ENCODE data around the gene PLEKHG2. TPM values are rescaled to one million over a fixed set of nuclear protein-coding genes. Genes with fewer than 3 reads are reported as not detected.

PLEKHG2 gene
- 10 to 100 TPM in 2 of 4 donors, 1 to 10 TPM in 2; 8.2 to 29.1 (median 10.7) TPM for total RNA-seq

GRCh38 chr19:39412100-39412866 is at the start of gene PLEKHG2:
Gene PLEKHG2, plus strand, starts transcription at chr19:39412669. Its CDS starts 1,418 bp downstream, at chr19:39414087.
- intact Hi-C loops (cut with DNase I), result no loop called here
- peaks cover 43 to 44% of the 10 kb centered on the region in 2 donors for H3K4me1 ChIP-seq
- DNase-seq, result peak; percentile 98
- peak within 1 kb of the TSS; percentile 50 to 77 (median 59) for H3K4me3 ChIP-seq (replicated peaks in 1 of 3)
- TF ChIP-seq CTCF (IDR thresholded peaks at IDR 0.05) (peak; percentile 43 to 95 (median 80)), POLR2A (IDR thresholded peaks at IDR 0.05) (peak in 1 of 2 donors; percentile 61)
- peaks cover 14 to 16% of the 10 kb centered on the region in 2 donors for H3K36me3 ChIP-seq
- WGBS, 2 donors, result 2% methylated on average over 18 to 28 of the region's 60 CpGs
- H3K27ac ChIP-seq, result peak within 1 kb of the TSS; percentile 95 to 100 (median 99)
- no peaks in the 10 kb centered on the region for H3K9me3 ChIP-seq
- H3K27me3 ChIP-seq, result no peaks in the 10 kb centered on the region

DNA sequence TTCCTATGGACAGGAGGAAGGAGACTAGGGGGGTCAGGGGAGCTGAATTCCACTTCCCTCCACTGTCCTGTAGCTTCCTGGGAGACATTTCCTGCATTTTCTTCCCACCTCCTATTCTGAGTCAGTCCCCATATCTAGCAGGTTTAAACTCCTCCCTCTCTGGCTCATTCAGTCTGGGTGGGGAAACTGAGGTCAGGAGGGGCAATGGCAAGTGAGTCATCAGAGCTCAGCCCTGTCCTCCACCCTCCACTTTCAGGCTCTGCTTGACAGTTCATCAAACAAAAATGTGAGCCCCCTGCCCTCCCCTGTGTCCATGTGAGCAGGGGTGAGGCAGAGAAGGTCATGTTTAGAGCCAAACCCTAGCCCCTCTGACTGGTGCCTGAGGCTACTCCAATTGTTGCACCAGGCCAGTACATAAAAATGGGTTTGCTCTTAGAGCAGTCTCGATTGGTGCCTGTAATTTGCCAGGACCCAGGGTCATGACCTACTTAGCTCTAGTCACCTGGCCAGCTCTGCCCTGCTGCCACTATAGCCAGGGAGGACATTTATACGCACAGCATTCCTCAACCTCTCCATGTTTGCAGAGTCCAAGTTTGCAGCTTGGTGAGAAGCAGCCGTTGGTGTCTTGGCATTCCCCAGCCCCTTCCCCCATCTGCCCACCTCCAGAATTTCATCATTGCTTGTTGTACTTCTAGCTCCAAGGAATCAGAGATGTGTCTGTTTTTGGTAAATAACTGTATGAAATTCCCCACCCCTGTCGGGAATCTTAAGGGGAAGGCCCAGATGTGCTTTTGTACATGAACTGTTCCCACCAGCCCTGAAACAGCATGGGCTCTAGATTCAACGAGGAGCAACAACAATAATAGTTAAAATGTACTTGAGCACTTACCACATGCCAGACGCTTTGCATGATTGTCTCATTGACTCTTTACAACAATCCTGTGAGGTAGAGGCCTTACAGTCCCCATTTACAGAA is 49.5 kb upstream of the PLEKHG2 start:
- Histone ChIP-seq H3K9me3 (no peaks in the 10 kb centered on the region), H3K36me3 (peaks cover 28 to 30% of the 10 kb centered on the region in 2 donors), H3K27me3 (no peaks in the 10 kb centered on the region), H3K4me1 (peaks cover 13 to 26% of the 10 kb centered on the region in 2 donors), H3K27ac (peak overlapping the region in 2 of 3 donors; percentile 34 to 43), H3K4me3 (replicated peaks in 1 of 3) (no peak overlapping the region)
- WGBS, 2 donors, result 49 to 52% methylated on average over 6 of the region's 6 CpGs
- DNase-seq, result no peak
- intact Hi-C loops (cut with DNase I), result no loop called here
- no peak for TF ChIP-seq CTCF (IDR thresholded peaks at IDR 0.05)

DNA sequence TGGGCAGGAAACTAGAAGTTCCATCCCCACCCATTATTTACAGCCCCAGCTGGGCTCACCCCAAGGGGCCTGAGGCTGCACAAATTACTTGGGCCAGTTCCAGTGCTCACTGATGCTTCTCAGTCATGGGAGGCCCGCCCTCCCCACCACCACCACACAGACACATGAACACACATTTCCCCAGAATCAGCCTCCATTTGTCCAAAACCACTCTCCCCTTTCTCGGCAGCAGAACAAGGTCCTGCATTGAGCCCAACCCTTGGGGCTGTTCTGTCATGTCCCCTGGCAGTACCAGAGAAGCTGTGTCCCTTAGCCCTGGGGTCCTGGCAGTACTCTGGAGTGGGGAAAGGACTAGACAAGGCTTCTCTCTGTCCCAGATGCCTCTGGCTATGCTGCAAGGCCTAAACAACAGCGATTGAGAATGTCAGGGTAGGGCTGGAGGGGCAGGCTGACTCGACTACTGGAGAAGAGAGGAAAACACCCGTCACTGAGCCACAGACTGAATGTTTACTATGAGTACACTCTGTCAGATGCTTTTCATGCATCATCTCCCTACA is 48.5 kb upstream of the PLEKHG2 start:
- peak; percentile 47 to 50 for DNase-seq
- no peak for TF ChIP-seq CTCF (IDR thresholded peaks at IDR 0.05)
- no peak for TF ChIP-seq POLR2A (IDR thresholded peaks at IDR 0.05)
- H3K4me3 ChIP-seq (replicated peaks in 1 of 3), result no peak overlapping the region
- 55 to 74% methylated on average over 5 of the region's 5 CpGs for WGBS, 2 donors
- no peaks in the 10 kb centered on the region for H3K27me3 ChIP-seq
- H3K4me1 ChIP-seq, result peaks cover 13 to 26% of the 10 kb centered on the region in 2 donors
- peaks cover 19 to 22% of the 10 kb centered on the region in 2 donors for H3K36me3 ChIP-seq
- H3K9me3 ChIP-seq, result no peaks in the 10 kb centered on the region
- H3K27ac ChIP-seq, result peak overlapping the region; percentile 27 to 43 (median 34)
- intact Hi-C loops (cut with DNase I), result no loop called here

- no peaks in the 10 kb centered on the region for H3K9me3 ChIP-seq
- H3K4me3 ChIP-seq (replicated peaks in 1 of 3), result no peak overlapping the region
- intact Hi-C loops (cut with DNase I), result no loop called here
- WGBS, 2 donors, result 92 to 95% methylated on average over 1 of the region's 1 CpG
- H3K4me1 ChIP-seq, result peaks cover 13 to 26% of the 10 kb centered on the region in 2 donors
- H3K36me3 ChIP-seq, result peaks cover 19 to 22% of the 10 kb centered on the region in 2 donors
- no peak overlapping the region for H3K27ac ChIP-seq
- H3K27me3 ChIP-seq, result no peaks in the 10 kb centered on the region
- TF ChIP-seq CTCF (IDR thresholded peaks at IDR 0.05), result no peak
- no peak for TF ChIP-seq POLR2A (IDR thresholded peaks at IDR 0.05)
- DNase-seq, result no peak
These were observed 46.9 kb upstream of the PLEKHG2 start for GRCh38 chr19:39365531-39365930.

Measured in thyroid gland (tissue), 4 donors.